ENCODE data around the gene FARP2. TPM values are rescaled to one million over a fixed set of nuclear protein-coding genes. Genes with fewer than 3 reads are reported as not detected.

Gene FARP2
- total and polyA plus RNA-seq, 2 of the 4 experiments (the other 2 are of a cell fraction): 17.1 to 30.8 TPM

DNA sequence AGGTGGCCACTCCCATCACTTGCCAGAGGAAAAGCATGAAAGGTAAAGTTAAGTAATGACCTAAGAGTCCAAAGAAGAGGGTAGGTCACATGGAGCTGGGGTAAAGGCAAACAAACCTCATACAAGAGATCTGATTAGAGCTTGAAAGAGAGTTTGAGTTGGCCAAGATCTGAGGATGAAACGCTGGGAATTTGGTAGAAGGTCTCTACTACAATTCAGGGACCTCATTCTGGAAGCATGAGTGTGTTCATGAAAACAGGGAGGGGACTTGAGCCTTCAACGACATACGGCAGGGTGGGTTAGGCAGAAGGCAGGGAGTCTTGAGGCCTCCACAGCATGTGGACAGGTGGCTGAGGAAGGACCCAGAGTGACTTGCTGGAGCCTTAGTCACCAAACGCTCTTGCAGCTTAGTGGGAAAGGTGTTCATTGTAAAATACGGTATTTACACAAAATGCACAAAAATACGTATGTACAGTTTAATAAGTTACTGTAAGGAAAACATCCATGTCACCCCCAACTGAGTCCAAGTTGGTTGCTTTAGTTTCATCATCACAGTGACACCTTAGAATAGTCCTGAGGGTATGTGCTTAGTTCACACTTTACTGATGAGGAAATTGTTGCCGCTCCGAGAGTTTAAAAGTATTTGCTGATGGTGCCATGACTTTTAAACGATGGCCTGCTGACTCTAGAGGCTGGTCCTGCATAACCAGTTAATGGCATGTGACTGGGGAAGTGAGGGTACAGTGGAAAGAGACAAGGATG is 5.0 kb upstream of the FARP2 start:
- H2BK20ac ChIP-seq (ENCODE audit: low read depth, low read length): no peak overlapping the region
- ATAC-seq (ENCODE audit: low read depth) (no peak), DNase-seq (no peak)
- H3K23ac ChIP-seq (ENCODE audit: low read depth, low read length): no peak overlapping the region
- H3K4me3 ChIP-seq (ENCODE audit: insufficient read depth, low read depth, low read length): no peak overlapping the region
- no peaks in the 10 kb centered on the region for H3K9me3 ChIP-seq (ENCODE audit: control insufficient read depth, insufficient read depth, low read length)
- in situ Hi-C loops (cut with MboI; ENCODE audit: low sequenced_read_pairs): no loop called here
- no peak overlapping the region for H3K9ac ChIP-seq (ENCODE audit: low read depth, low read length)
- no peak overlapping the region for H3K4ac ChIP-seq (ENCODE audit: low read depth, low read length)
- H3K18ac ChIP-seq (ENCODE audit: low read depth, low read length): no peak overlapping the region
- 81% methylated on average over 3 of the region's 9 CpGs; no CpG with 5 or more reads in 1 of the 2 experiments for WGBS, 2 experiments (ENCODE audit: extremely low coverage in 2 of 2, insufficient read length in 1 of 2)
- dilution Hi-C loops (cut with HindIII; ENCODE audit: low sequenced_read_pairs, unreplicated experiment): no loop called here
- no peak overlapping the region for H3K56ac ChIP-seq (ENCODE audit: extremely low read depth, insufficient read depth, low read length)
- H3K36me3 ChIP-seq (ENCODE audit: control insufficient read depth, insufficient read depth, low read length): peaks cover 61% of the 10 kb centered on the region
- no peak overlapping the region for H2BK15ac ChIP-seq (ENCODE audit: low read depth, low read length)
- no peak overlapping the region for H2AK9ac ChIP-seq (replicated peaks; ENCODE audit: low read depth, low read length, poor library complexity)
- H2BK5ac ChIP-seq (ENCODE audit: low read depth, low read length, poor library complexity, severe bottlenecking): no peak overlapping the region
- peaks cover 29% of the 10 kb centered on the region for H4K20me1 ChIP-seq (ENCODE audit: insufficient read depth, low read length)
- no peak overlapping the region for H2AFZ ChIP-seq (replicated peaks; ENCODE audit: low read length, poor library complexity)
- ChIA-PET CTCF (no interaction called here), POLR2A (ENCODE audit: unreplicated experiment) (no interaction called here)
- no peak overlapping the region for H4K5ac ChIP-seq (ENCODE audit: low read depth, low read length)
- no peak overlapping the region for H4K91ac ChIP-seq (ENCODE audit: insufficient read depth, low read depth, low read length)
- no peak overlapping the region for H3K4me2 ChIP-seq (ENCODE audit: low read depth, low read length)
- H2AK5ac ChIP-seq (ENCODE audit: low read depth, low read length): no peak overlapping the region
- BruUV-seq (replicated peaks): no TSS peak
- H2BK120ac ChIP-seq (ENCODE audit: low read depth, low read length): no peak overlapping the region
- H3K9me1 ChIP-seq (ENCODE audit: insufficient read depth, low read length): peaks cover 9% of the 10 kb centered on the region; the same call in 1 of the 2 replicates
- no peak overlapping the region for H3K14ac ChIP-seq (replicated peaks; ENCODE audit: low read depth, low read length)
- no peak overlapping the region for H4K8ac ChIP-seq (ENCODE audit: low read depth in 2 of 2, low read length in 2 of 2)
- H3K79me1 ChIP-seq (ENCODE audit: low read depth in 1 of 2, low read length in 2 of 2): peaks cover 6 to 43% of the 10 kb centered on the region in 2 experiments; a peak in 3 of 4 replicates
- intact Hi-C loops (cut with micrococcal nuclease): loop anchor here (5.0 kb wide), 1 partner anchor 94 kb away; no protein-coding TSS in a partner anchor
- no peak overlapping the region for H3K27ac ChIP-seq (ENCODE audit: insufficient read depth, low read length)
- H3K4me1 ChIP-seq (ENCODE audit: control insufficient read depth, insufficient read depth, low read length): peaks cover 5% of the 10 kb centered on the region
- no peaks in the 10 kb centered on the region for H3K27me3 ChIP-seq (ENCODE audit: control insufficient read depth, insufficient read depth, low read length)
- TF ChIP-seq RFX5 (IDR thresholded peaks at IDR 0.05; ENCODE audit: low read depth, low read length): no peak
- no peak for TF ChIP-seq BHLHE40 (IDR thresholded peaks at IDR 0.05; ENCODE audit: low read depth, low read length)
- no peak for TF ChIP-seq RCOR1 (IDR thresholded peaks at IDR 0.05; ENCODE audit: insufficient replicate concordance, low read length)
- TF ChIP-seq MAFK (IDR thresholded peaks at IDR 0.05; ENCODE audit: low read depth, low read length): no peak
- TF ChIP-seq RAD21 (IDR thresholded peaks at IDR 0.05; ENCODE audit: low read length): no peak
- TF ChIP-seq MXI1 (IDR thresholded peaks at IDR 0.05; ENCODE audit: borderline replicate concordance, low read depth, low read length): no peak
- TF ChIP-seq CHD1 (IDR thresholded peaks at IDR 0.05; ENCODE audit: low read depth, low read length): no peak
- TF ChIP-seq NFE2L2 (IDR thresholded peaks at IDR 0.05; ENCODE audit: low read depth, low read length): no peak
- TF ChIP-seq SMC3 (IDR thresholded peaks at IDR 0.05; ENCODE audit: low read depth, low read length): no peak
- no peak for TF ChIP-seq FOS (IDR thresholded peaks at IDR 0.05; ENCODE audit: low read depth, low read length)
- TF ChIP-seq, protein P1, sequence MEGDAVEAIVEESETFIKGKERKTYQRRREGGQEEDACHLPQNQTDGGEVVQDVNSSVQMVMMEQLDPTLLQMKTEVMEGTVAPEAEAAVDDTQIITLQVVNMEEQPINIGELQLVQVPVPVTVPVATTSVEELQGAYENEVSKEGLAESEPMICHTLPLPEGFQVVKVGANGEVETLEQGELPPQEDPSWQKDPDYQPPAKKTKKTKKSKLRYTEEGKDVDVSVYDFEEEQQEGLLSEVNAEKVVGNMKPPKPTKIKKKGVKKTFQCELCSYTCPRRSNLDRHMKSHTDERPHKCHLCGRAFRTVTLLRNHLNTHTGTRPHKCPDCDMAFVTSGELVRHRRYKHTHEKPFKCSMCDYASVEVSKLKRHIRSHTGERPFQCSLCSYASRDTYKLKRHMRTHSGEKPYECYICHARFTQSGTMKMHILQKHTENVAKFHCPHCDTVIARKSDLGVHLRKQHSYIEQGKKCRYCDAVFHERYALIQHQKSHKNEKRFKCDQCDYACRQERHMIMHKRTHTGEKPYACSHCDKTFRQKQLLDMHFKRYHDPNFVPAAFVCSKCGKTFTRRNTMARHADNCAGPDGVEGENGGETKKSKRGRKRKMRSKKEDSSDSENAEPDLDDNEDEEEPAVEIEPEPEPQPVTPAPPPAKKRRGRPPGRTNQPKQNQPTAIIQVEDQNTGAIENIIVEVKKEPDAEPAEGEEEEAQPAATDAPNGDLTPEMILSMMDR (conservative IDR thresholded peaks at IDR 0.05; ENCODE audit: low read depth, low read length): no peak
- TF ChIP-seq MAZ (IDR thresholded peaks at IDR 0.05; ENCODE audit: borderline replicate concordance, low read depth, low read length): no peak
- TF ChIP-seq, protein P2, sequence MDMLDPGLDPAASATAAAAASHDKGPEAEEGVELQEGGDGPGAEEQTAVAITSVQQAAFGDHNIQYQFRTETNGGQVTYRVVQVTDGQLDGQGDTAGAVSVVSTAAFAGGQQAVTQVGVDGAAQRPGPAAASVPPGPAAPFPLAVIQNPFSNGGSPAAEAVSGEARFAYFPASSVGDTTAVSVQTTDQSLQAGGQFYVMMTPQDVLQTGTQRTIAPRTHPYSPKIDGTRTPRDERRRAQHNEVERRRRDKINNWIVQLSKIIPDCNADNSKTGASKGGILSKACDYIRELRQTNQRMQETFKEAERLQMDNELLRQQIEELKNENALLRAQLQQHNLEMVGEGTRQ (IDR thresholded peaks at IDR 0.05; ENCODE audit: low read depth, low read length): no peak
- TF ChIP-seq CEBPB (IDR thresholded peaks at IDR 0.05; ENCODE audit: low read depth, low read length): no peak
- TF ChIP-seq POLR2A (IDR thresholded peaks at IDR 0.05; ENCODE audit: low read depth, low read length): no peak

Data from IMR-90 (cell line).